GM10266 (cell line): ENCODE measurements around the gene USH2A.

Source experiments
- DNase-seq: peaks from one replicate; pipeline ENCODE4 v3.0.0; 2012; ENCODE audit errors: extremely low spot score
- CTCF ChIP-seq: IDR thresholded peaks from 2 replicates; pipeline ENCODE4 v1.5.1; 2012; ENCODE audit warnings: mild to moderate bottlenecking, low read depth; ENCODE audit not compliant: control insufficient read depth, insufficient read depth; ENCODE audit errors: missing control alignments

USH2A gene

GRCh38 chr1:215652371-215652770, 770.9 kb downstream of the USH2A start:
- no peak for DNase-seq
- TF ChIP-seq CTCF = no peak

- TF ChIP-seq CTCF = no peak
- no peak for DNase-seq
Measured at GRCh38 chr1:215651867-215652266, 771.4 kb downstream of the USH2A start.

GRCh38 chr1:215650446-215651149, 772.6 kb downstream of the USH2A start:
- TF ChIP-seq CTCF = no peak
- no peak for DNase-seq

- TF ChIP-seq CTCF = no peak
- no peak for DNase-seq
Measured at GRCh38 chr1:215648957-215649356, 774.3 kb downstream of the USH2A start.

- no peak for TF ChIP-seq CTCF
- no peak for DNase-seq
Measured at GRCh38 chr1:215647738-215648137, 775.5 kb downstream of the USH2A start.

GRCh38 chr1:215645861-215646260, 777.4 kb downstream of the USH2A start:
- no peak for DNase-seq
- no peak for TF ChIP-seq CTCF

GRCh38 chr1:215645182-215645581, 778.1 kb downstream of the USH2A start:
- DNase-seq = no peak
- TF ChIP-seq CTCF = no peak
